SK-MEL-5 (cell line): ENCODE measurements around the gene FGF3. TPM values are rescaled to one million over a fixed set of nuclear protein-coding genes. Genes with fewer than 3 reads are reported as not detected.
A peak's percentile ranks its signal among the peaks of the same experiment; 100 is the strongest.

Experiments used
- DNase-seq: peaks from one replicate; pipeline ENCODE4 v3.0.0-alpha.2; 2016; ENCODE audit warnings: low read depth, low spot score
- in situ Hi-C: cut with HindIII; loops from 2 replicates; pipeline ENCODE4 v1.10.0; 2016; ENCODE audit warnings: low sequenced_read_pairs, high pct_unique_total_duplicates, low pct_unique_long_range_greater_than_20kb
- total RNA-seq: library from RNA; depleted of rRNA; stranded (reverse); fragments of >200 nt; shearing (Covaris generic); gene quantifications from 2 replicates; pipeline ENCODE4 v1.2.3, GENCODE V29; 2014

The FGF3 gene
- total RNA-seq, 1 experiment from 2014 or later = not detected

DNA sequence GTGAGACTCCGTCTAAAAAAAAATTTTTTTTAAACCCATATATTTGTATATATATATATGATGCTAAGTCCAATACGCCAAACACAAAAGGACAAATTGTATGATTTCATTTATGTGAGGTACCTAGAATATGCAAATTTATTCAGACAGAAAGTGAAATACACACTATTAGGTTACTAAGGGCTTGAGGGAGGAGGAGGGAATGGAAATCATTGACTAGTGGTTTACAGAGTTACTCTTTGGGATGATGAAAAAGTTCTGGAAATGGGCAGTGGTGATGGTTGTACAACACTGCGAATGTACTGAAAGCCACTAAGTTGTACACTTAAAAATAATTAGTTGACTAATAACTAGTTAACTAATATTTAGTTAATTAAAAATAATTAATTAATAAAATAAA is 36.2 kb upstream of the FGF3 start:
- in situ Hi-C loops = no loop called here
- no peak for DNase-seq

DNA sequence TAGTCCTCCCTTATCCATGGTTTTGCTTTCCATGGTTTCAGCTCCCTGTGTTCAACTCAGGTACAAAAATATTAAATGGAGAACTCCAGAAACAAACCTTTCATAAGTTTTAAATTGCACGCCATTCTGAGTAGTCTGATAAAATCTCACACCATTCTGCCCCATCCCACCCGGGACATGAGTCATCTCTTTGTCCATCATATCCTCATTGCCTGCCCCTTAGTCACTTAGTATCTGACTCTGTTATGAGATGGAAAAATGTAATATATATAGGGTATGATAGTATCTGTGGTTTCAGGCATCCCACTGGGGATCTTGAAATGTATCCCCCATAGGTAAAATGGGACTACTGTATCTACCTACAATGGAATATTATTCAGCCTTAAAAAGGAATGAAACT is 35.5 kb upstream of the FGF3 start:
- DNase-seq = no peak
- in situ Hi-C loops = no loop called here

DNA sequence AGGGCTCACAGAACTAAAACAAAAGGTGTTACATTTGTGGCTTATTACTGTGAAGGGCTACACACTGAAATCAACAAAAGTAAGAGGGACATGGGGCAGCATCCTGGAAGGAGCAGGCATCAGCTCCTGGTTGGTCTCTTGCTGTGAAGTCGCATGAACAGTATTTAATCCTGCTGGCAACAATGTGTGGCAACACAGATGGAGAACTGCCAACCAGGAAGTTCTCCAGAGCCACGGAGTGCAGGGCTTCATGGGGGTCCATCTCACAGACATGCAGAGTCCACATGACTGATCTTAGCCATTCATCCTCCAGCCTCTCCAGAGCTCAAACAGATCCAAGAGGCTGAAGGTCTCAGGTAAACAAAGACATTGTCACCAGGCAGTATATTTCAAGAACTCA is 32.8 kb upstream of the FGF3 start:
- in situ Hi-C loops = no loop called here
- DNase-seq = no peak

GRCh38 chr11:69848201-69848600 is 29.0 kb upstream of the FGF3 start:
- no peak for DNase-seq
- in situ Hi-C loops = no loop called here

DNA sequence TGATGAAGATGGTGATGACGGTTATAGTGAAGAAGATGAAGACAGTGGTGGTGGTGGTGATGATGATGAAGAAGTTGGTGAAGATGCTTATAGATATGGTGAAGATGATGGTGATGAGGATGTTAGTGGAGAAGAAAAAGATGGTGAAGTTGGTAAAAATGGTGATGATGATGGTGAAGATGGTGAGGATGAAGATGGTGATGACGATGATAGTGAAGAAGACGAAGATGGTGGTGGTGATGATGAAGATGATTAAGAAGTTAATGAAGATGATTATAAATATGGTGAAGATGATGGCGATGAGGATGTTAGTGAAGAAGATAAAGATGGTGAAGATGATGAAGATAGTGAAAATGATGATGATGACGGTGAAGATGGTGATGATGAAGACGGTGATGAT is 25.2 kb upstream of the FGF3 start:
- in situ Hi-C loops = no loop called here
- DNase-seq = no peak

- in situ Hi-C loops = no loop called here
Measured at GRCh38 chr11:69843529-69843921, 24.3 kb upstream of the FGF3 start.

DNA sequence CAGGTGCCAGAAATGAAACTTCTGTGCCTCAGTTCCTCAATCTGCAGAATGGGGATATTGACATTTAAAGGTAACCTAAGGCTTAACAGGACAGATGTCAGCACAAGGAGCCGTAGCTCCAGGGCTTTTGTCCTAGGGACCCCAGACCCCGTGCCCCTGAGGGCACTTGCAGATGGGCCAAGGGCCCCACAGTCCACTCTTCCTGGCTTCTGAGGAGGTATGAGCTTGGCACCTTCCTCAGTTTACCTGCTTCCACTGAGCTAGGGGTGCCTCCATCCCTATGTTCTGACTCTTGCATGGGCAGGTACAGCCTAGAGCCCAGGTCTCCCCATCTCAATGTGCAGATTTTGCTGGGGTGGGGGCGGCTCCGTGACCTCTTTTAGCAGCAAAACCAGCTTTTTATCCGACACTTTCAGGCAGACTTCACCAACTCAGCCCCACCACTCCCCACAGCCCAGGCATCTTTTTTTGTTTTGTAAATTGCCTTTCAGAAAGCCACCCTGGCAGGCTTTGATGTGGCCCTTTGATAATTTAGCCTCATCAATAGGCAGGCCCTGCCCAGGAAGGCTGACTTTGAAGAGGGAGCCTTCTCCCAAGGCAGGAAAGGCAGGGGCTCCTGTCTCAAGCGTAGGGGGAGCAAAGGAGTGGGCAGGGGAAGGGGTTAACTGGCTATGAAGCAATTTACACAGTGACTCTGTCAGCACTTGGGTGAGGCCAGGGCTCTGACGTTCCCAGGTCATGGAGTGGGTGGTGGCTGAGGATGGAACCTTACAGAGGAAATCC is 23.7 kb upstream of the FGF3 start:
- in situ Hi-C loops = no loop called here
- no peak for DNase-seq

More at GRCh38 chr11:69843529-69843921, 24.3 kb upstream of the FGF3 start:
- DNase-seq = no peak

- in situ Hi-C loops = no loop called here
- peak; percentile 82 for DNase-seq
Measured at GRCh38 chr11:69841859-69842698, 22.9 kb upstream of the FGF3 start.

DNA sequence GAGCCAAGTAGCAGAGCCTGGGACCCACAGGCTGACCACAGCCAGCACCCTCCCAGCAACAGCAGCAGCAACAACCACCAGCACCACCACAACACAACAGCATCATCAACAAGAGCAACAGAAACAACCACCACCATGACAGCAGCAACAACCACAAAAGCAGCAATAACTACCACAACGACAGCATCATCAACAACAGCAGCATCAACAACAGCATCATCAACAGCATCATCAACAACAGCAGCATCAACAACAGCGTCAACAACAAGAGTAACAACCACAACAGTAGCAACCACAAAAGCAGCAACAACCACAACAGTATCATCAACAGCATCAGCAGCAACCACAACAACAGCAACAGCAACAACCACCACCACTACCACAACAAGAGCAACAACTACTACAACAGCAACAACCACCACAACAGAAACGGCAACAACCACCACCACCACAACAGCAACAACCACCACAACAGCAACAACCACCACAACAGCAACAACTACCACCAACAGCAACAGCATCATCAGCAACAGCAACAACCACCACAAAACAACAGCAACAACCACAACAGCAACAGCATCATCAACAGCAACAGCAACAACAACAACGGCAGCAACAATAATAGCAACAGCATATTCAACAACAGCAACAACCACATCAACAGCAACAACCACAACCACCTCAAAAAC is 22.1 kb upstream of the FGF3 start:
- no peak for DNase-seq
- in situ Hi-C loops = no loop called here

DNA sequence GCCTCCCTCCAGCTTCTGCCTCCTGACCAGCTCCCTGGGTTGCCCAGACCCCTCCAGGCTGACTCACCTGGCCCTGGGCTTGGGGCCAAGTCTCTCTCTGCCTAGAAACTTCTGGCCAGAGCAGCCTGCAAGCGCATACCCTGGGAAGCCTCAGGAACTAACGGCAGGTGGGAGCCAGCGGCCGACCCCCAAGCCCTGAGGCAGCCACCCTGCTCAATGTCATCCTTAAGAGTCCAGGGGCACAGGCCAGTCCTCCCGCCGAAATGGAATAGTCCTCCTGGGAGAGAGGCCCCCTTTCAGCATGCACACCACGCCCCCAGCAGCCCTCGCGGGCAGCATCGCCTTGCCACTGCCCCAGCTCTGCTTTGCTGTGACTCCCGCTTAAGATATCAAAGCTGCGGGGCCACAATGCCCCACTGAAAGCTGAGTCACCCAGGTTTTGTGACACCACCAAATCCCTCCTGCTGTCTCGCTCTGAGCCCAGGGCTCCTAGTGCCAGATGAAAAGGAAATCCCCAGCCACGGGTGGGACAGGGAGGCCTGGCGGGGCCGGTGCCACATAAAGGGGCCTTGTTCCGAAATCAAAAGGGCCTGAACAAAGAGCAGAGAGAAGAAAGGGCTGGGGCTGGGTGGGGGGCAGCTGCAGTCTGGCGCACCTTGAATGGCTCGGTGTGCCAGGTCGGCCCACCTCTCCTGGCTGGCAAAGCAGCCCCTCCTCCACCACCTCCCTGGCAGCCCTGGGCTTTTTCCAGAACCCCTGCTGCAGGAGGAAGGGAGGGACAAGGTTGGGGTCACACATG is 21.4 kb upstream of the FGF3 start:
- DNase-seq = no peak
- in situ Hi-C loops = no loop called here

GRCh38 chr11:69839516-69839915 is 20.3 kb upstream of the FGF3 start:
- DNase-seq = no peak
- in situ Hi-C loops = no loop called here

DNA sequence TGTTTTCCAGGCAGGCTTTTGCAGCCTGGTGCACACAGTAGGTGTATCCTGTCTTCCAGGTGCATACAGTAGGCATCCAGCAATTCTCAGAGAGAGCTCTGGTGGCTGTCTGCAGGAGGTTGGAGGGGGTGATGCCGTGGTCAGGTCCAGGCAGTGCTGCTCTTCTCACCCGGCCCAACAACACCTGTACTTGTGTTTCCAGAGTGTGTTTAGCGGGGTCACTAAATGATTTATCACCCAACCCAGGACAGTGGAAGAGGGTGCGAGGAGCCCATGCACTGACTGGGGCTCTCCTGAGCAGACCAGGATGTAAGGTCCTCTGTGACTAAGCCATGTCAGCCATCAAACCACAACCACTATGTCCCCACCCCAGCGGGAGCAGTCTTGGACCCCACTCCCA is 18.6 kb upstream of the FGF3 start:
- no peak for DNase-seq
- in situ Hi-C loops = no loop called here

DNA sequence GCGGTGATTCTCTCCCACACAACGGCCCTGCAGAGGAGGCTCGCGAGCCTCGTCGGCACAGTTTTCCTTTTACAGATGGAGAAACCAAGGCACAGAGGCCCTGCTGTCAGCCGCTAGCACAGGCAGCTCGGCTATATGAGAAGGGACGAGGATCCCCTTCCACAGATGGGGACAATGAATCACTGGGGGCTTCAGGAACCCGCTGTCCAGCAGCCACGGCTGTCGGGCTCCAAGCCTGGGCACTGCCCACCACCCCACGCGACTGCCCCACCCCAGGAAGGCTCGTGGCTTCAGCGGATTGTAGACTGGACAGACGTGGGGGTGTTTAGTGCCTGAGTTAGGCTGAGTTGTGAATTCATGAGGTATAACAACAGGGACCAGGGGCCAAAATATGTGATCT is 17.2 kb upstream of the FGF3 start:
- in situ Hi-C loops = no loop called here

GRCh38 chr11:69834811-69835800 is 15.9 kb upstream of the FGF3 start:
- no peak for DNase-seq

More for the DNA sequence above, 17.2 kb upstream of the FGF3 start:
- DNase-seq = no peak

DNA sequence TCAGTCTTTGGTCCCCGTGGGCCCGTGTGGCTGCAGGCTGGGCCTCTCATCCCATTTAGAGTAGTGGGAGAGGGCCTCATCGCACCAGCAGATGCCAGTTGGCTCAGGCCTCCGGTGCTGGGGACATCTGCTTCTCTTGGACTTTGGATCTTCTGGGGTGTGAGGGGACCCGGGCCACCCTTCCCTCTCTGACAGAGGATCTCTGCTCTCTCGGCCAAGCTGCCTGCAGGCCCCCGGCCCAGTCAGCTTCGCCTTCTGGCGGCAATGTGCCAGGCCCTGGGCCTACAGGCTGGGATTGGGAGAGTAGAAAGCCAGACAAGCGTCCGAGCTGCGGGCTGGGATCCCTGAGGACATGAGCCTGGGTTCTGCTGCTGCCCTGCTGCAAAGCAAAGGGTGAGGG is 15.0 kb upstream of the FGF3 start:
- DNase-seq = no peak
- in situ Hi-C loops = no loop called here

More at GRCh38 chr11:69834811-69835800, 15.9 kb upstream of the FGF3 start:
- in situ Hi-C loops = no loop called here

DNA sequence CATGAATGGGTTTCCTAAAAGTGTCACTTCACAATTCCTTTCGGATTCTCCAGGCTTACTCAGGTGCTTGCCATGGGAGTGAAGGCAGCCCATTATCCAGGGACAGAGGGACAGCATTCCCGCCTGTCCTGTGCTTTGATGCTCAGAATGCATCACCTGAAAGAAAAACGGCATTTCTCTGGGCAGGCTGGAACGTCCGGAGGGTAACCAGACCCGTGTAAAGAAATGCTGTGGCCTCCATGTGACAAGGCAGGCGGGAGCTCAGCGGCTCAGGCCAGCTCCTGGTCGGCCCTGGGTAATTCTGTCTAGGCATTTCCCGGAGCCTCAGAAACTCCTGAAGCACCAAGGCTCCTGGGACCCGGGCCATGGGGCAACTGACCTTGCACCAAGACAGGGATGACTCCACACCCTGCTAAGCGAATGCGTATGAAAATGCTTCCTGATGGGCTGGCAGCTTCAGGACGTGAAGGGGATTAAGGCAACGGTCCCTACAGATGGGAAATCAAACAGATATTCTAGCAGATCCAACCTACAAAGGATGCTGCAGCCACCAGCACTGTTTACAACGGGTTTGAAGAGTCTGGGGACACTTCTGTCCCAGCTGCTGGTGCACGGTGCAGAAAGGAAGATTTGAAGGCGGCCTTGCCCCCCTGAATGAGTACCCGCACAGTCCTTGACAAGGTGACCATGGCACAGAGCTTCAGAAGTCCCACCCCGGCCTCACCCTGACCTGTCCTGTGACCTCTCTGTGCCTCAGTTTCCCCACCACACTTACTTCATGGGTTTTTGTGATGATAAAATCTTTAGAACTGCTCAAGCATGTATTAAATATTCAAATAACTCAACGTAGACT is 13.6 kb upstream of the FGF3 start:
- in situ Hi-C loops = no loop called here

More for the DNA sequence above, 13.6 kb upstream of the FGF3 start:
- DNase-seq = no peak
